ENCODE results near the gene DSCAML1. TPM values are rescaled to one million over a fixed set of nuclear protein-coding genes. Genes with fewer than 3 reads are reported as not detected.

Gene DSCAML1
- total RNA-seq, 1 donor = not detected

GRCh38 chr11:117620659-117621058 is 176.4 kb downstream of the DSCAML1 start:
- H3K4me3 ChIP-seq (ENCODE audit: low read depth, low read length) = no peak overlapping the region
- no peak for TF ChIP-seq CTCF (IDR thresholded peaks at IDR 0.05; ENCODE audit: insufficient read depth, low read depth, low read length)
- DNase-seq (ENCODE audit: low read depth) = no peak

GRCh38 chr11:117620086-117620485 is 176.9 kb downstream of the DSCAML1 start:
- no peak for TF ChIP-seq CTCF (IDR thresholded peaks at IDR 0.05; ENCODE audit: insufficient read depth, low read depth, low read length)
- no peak overlapping the region for H3K4me3 ChIP-seq (ENCODE audit: low read depth, low read length)
- no peak for DNase-seq (ENCODE audit: low read depth)

GRCh38 chr11:117619661-117620060 is 177.4 kb downstream of the DSCAML1 start:
- no peak for DNase-seq (ENCODE audit: low read depth)
- TF ChIP-seq CTCF (IDR thresholded peaks at IDR 0.05; ENCODE audit: insufficient read depth, low read depth, low read length) = no peak

GRCh38 chr11:117618982-117619355 is 178.0 kb downstream of the DSCAML1 start:
- H3K4me3 ChIP-seq (ENCODE audit: low read depth, low read length) = no peak overlapping the region
- DNase-seq (ENCODE audit: low read depth) = no peak
- TF ChIP-seq CTCF (IDR thresholded peaks at IDR 0.05; ENCODE audit: insufficient read depth, low read depth, low read length) = peak; percentile 2

More at GRCh38 chr11:117619661-117620060, 177.4 kb downstream of the DSCAML1 start:
- H3K4me3 ChIP-seq (ENCODE audit: low read depth, low read length) = no peak overlapping the region

- no peak overlapping the region for H3K4me3 ChIP-seq (ENCODE audit: low read depth, low read length)
- no peak for TF ChIP-seq CTCF (IDR thresholded peaks at IDR 0.05; ENCODE audit: insufficient read depth, low read depth, low read length)
- DNase-seq (ENCODE audit: low read depth) = no peak
Measured at GRCh38 chr11:117618302-117618981, 178.6 kb downstream of the DSCAML1 start.

GRCh38 chr11:117616979-117617378 is 180.0 kb downstream of the DSCAML1 start:
- no peak for DNase-seq (ENCODE audit: low read depth)
- TF ChIP-seq CTCF (IDR thresholded peaks at IDR 0.05; ENCODE audit: insufficient read depth, low read depth, low read length) = no peak
- no peak overlapping the region for H3K4me3 ChIP-seq (ENCODE audit: low read depth, low read length)

GRCh38 chr11:117614728-117615127 is 182.3 kb downstream of the DSCAML1 start:
- no peak for DNase-seq (ENCODE audit: low read depth)
- TF ChIP-seq CTCF (IDR thresholded peaks at IDR 0.05; ENCODE audit: insufficient read depth, low read depth, low read length) = no peak
- H3K4me3 ChIP-seq (ENCODE audit: low read depth, low read length) = no peak overlapping the region
